ENCODE measurements around the gene TIPRL.
"Not testable (repeated sequence)": the region's sequence is repeated elsewhere in the genome, so short reads cannot be mapped to it uniquely, and the experiment has no call there.

DNA sequence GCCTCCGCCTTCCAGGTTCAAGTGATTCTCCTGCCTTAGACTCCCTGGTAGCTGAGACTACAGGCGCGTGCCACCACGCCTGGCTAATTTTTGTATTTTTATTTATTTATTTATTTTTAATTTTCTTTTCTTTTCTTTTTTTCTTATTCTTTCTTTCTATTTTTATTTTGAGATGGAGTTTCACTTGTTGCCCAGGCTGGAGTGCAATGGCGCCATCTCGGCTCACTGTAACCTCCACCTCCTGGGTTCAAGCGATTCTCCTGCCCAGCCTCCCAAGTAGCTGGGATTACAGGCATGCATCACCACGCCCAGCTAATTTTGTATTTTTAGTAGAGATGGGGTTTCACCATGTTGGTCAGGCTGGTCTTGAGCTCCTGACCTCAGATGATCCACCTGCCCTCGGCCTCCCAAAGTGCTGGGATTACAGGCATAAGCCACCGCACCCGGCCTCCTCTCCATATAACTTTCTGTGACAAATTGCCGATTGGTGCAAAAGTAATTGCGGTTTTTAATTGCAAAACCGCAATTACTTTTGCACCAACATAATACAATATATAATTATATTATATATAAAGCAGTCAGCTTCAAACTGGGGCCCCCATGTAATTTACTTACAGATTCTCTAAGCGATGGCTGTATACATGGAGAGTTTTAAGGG is 2.4 kb downstream of the TIPRL start:
- TF ChIP-seq, protein P1, sequence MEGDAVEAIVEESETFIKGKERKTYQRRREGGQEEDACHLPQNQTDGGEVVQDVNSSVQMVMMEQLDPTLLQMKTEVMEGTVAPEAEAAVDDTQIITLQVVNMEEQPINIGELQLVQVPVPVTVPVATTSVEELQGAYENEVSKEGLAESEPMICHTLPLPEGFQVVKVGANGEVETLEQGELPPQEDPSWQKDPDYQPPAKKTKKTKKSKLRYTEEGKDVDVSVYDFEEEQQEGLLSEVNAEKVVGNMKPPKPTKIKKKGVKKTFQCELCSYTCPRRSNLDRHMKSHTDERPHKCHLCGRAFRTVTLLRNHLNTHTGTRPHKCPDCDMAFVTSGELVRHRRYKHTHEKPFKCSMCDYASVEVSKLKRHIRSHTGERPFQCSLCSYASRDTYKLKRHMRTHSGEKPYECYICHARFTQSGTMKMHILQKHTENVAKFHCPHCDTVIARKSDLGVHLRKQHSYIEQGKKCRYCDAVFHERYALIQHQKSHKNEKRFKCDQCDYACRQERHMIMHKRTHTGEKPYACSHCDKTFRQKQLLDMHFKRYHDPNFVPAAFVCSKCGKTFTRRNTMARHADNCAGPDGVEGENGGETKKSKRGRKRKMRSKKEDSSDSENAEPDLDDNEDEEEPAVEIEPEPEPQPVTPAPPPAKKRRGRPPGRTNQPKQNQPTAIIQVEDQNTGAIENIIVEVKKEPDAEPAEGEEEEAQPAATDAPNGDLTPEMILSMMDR (IDR thresholded peaks at IDR 0.05): not testable (repeated sequence)
- not testable (repeated sequence) for TF ChIP-seq POLR2A, POLR2AphosphoS5 (IDR thresholded peaks at IDR 0.05)
